DND-41 (cell line): ENCODE measurements around the gene PKNOX1.
"Not testable (repeated sequence)": the region's sequence is repeated elsewhere in the genome, so short reads cannot be mapped to it uniquely, and the experiment has no call there.

ENCODE experiments used
- ATAC-seq: fragments of 200-7000 bp; cut with Tn5 transposase; 3 replicates; pipeline ENCODE4 v1.9.1; 2021; ENCODE audit warnings: low read depth; ENCODE audit not compliant: insufficient read depth
- DNase-seq: peaks from one replicate; pipeline ENCODE4 v3.0.0-alpha.2; 2020
- H2AFZ ChIP-seq: 2 replicates; pipeline ENCODE4 v1.6.0; 2012; ENCODE audit warnings: low read depth, low read length
- H3K27ac ChIP-seq: 2 replicates; pipeline ENCODE4 v1.5.1; 2012; ENCODE audit warnings: low read length, inconsistent platforms
- H3K27me3 ChIP-seq: fragments of 200-600 bp; sonication (generic); 2 replicates; pipeline ENCODE4 v1.6.0; 2012; ENCODE audit warnings: low read length, mild to moderate bottlenecking, inconsistent platforms; ENCODE audit not compliant: insufficient read depth, poor library complexity
- H3K36me3 ChIP-seq: 2 replicates; pipeline ENCODE4 v1.5.1; 2012; ENCODE audit warnings: low read length, inconsistent platforms; ENCODE audit not compliant: insufficient read depth
- H3K4me1 ChIP-seq: 2 replicates; pipeline ENCODE4 v1.5.1; 2012; ENCODE audit warnings: mild to moderate bottlenecking, low read length; ENCODE audit not compliant: insufficient read depth
- H3K4me2 ChIP-seq: 2 replicates; pipeline ENCODE4 v1.6.0; 2012; ENCODE audit warnings: mild to moderate bottlenecking, moderate library complexity, low read length, inconsistent platforms; ENCODE audit not compliant: insufficient read depth
- H3K4me3 ChIP-seq, 2 experiments: fragments of 200-600 bp in 1 of 2; shearing (Covaris generic) in 1 of 2; 2 replicates each; pipeline ENCODE4 v1.5.1; 2012 to 2016; ENCODE audit warnings: inconsistent platforms in 2 of 2, low read length in 2 of 2, mild to moderate bottlenecking in 2 of 2, low read depth in 1 of 2, moderate library complexity in 1 of 2
- H3K79me2 ChIP-seq: 2 replicates; pipeline ENCODE4 v1.6.0; 2012; ENCODE audit warnings: low read length, inconsistent platforms; ENCODE audit not compliant: insufficient read depth
- H3K9ac ChIP-seq: 2 replicates; pipeline ENCODE4 v1.6.0; 2012; ENCODE audit warnings: low read depth, mild to moderate bottlenecking, inconsistent platforms, low read length, moderate library complexity
- H3K9me3 ChIP-seq: 2 replicates; pipeline ENCODE4 v1.5.1; 2012; ENCODE audit warnings: low read length, moderate library complexity, mild to moderate bottlenecking, inconsistent platforms; ENCODE audit not compliant: insufficient read depth, severe bottlenecking
- H4K20me1 ChIP-seq: 2 replicates; pipeline ENCODE4 v1.6.0; 2012; ENCODE audit warnings: low read length; ENCODE audit not compliant: insufficient read depth
- EZH2 ChIP-seq: IDR thresholded peaks from 3 replicates; pipeline ENCODE4 v1.6.1; 2012; ENCODE audit warnings: borderline replicate concordance, low read depth, mild to moderate bottlenecking, moderate library complexity, low read length, inconsistent platforms; ENCODE audit not compliant: severe bottlenecking
- TF ChIP-seq, protein P1 (sequence below): IDR thresholded peaks from 2 replicates; pipeline ENCODE4 v1.5.1; 2012; ENCODE audit warnings: borderline replicate concordance, low read length, moderate library complexity, mild to moderate bottlenecking; ENCODE audit not compliant: poor library complexity, severe bottlenecking; ENCODE audit errors: extremely low read depth

Gene PKNOX1

DNA sequence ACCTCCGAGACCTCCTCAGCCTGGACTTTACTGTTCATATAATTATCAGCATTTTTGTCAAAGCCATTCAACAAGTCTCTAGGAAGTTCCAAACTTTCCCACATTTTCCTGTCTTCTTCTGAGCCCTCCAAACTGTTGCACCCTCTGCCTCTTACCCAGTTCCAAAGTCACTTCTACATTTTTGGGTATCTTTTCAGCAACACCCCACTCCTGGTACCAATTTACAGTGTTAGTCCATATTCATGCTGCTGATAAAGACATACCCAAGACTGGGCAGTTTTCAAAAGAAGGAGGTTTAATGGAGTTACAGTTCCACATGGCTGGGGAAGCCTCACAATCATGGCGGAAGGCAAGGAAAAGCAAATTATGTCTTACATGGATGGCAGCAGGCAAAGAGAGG is 25.7 kb downstream of the PKNOX1 start:
- not testable (repeated sequence) for H3K27me3 ChIP-seq, H3K4me3 ChIP-seq, H3K4me2 ChIP-seq, H4K20me1 ChIP-seq, H3K27ac ChIP-seq, DNase-seq, H3K4me1 ChIP-seq, H3K9ac ChIP-seq, ATAC-seq, H2AFZ ChIP-seq
- Histone ChIP-seq H3K9me3 (peaks cover 20% of the 10 kb centered on the region), H3K36me3 (peaks cover 18% of the 10 kb centered on the region), H3K79me2 (peaks cover 12% of the 10 kb centered on the region)

DNA sequence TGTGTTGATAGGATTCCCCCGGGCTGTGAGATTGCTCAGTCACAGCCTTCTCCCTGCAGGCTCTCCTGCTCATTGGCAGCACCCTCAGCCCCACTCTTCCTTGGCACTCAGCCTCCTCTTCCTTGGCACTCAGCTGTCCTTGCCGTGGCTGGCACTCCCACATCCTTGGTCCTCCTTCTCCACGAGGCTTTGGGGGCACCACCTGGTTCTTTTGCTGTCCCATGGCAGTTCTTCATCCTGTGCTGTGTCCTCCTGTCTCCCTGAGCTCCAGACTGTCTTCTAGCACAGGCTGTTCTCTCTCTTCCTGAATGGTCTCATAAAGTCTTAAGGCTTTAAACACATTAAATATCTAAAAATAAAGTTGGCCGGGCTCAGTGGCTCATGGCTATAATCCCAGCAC is 27.0 kb downstream of the PKNOX1 start:
- no peak overlapping the region for H3K4me3 ChIP-seq
- H3K27me3 ChIP-seq, result no peaks in the 10 kb centered on the region
- peaks cover 22% of the 10 kb centered on the region for H3K36me3 ChIP-seq
- ATAC-seq (no peak), DNase-seq (no peak)
- peaks cover 20% of the 10 kb centered on the region for H3K9me3 ChIP-seq
- TF ChIP-seq, protein P1, sequence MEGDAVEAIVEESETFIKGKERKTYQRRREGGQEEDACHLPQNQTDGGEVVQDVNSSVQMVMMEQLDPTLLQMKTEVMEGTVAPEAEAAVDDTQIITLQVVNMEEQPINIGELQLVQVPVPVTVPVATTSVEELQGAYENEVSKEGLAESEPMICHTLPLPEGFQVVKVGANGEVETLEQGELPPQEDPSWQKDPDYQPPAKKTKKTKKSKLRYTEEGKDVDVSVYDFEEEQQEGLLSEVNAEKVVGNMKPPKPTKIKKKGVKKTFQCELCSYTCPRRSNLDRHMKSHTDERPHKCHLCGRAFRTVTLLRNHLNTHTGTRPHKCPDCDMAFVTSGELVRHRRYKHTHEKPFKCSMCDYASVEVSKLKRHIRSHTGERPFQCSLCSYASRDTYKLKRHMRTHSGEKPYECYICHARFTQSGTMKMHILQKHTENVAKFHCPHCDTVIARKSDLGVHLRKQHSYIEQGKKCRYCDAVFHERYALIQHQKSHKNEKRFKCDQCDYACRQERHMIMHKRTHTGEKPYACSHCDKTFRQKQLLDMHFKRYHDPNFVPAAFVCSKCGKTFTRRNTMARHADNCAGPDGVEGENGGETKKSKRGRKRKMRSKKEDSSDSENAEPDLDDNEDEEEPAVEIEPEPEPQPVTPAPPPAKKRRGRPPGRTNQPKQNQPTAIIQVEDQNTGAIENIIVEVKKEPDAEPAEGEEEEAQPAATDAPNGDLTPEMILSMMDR, result no peak
- no peak for TF ChIP-seq EZH2
- H3K4me1 ChIP-seq, result no peaks in the 10 kb centered on the region
- H3K79me2 ChIP-seq, result peaks cover 12% of the 10 kb centered on the region
- no peak overlapping the region for H3K9ac ChIP-seq
- 0 out of 2 replicates have a peak overlapping the region, but pooled peaks have one; percentile 18 for H3K27ac ChIP-seq
- no peak overlapping the region for H2AFZ ChIP-seq
- peaks cover 5% of the 10 kb centered on the region; the same call in 1 of the 2 replicates for H4K20me1 ChIP-seq
- no peak overlapping the region for H3K4me2 ChIP-seq

DNA sequence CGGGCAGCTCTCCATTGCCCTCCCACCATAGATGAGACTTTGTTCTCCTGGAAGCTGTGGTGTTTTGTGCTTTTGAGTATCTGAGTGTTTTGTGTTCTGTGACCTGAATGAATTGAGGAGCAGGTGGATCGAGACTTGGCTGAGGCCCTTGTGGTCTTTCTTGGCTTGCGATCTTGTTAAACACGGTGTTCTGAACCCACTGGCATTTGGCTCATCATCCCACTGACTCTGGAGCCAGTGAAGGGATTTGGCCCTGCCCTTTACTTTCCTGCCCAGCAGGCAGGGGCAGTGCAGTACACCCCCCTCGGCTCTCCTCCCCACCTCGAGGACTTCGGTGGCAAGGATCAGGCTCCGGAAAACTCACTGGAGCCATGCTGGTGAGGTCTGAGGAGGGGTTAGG is 30.6 kb downstream of the PKNOX1 start:
- DNase-seq, result no peak
- H3K36me3 ChIP-seq, result peaks cover 48% of the 10 kb centered on the region
- H3K4me2 ChIP-seq, result no peak overlapping the region
- no peaks in the 10 kb centered on the region for H3K27me3 ChIP-seq
- H3K4me3 ChIP-seq, result no peak overlapping the region
- no peak for ATAC-seq
- H3K9ac ChIP-seq, result no peak overlapping the region
- H2AFZ ChIP-seq, result no peak overlapping the region
- peaks cover 9% of the 10 kb centered on the region for H3K79me2 ChIP-seq
- peaks cover 5% of the 10 kb centered on the region; the same call in 1 of the 2 replicates for H4K20me1 ChIP-seq
- TF ChIP-seq, protein P1, result no peak
- H3K4me1 ChIP-seq, result no peaks in the 10 kb centered on the region
- H3K27ac ChIP-seq, result no peak overlapping the region
- peaks cover 4% of the 10 kb centered on the region for H3K9me3 ChIP-seq

DNA sequence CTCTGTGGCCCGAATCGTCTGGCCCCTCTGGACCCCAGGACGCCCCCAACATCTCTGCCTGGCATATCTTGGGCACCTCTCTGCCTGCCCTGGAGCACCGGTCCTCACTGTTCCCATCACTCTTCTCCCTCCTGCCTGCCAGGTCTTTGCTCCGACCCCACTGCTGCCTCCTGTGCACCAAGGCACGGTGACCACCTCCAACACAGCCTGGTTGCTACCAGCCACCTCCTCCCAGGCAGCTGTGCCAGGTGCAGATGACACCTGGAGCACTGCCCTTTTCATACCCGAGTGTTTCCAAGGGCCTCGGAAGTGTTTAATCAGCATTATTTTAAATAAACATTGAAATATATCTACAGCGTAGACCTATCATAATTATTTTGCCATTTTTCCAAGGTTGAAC is 31.3 kb downstream of the PKNOX1 start:
- Histone ChIP-seq H3K79me2 (peaks cover 9% of the 10 kb centered on the region), H3K27me3 (no peaks in the 10 kb centered on the region), H3K27ac (no peak overlapping the region), H3K9me3 (no peaks in the 10 kb centered on the region), H3K4me1 (no peaks in the 10 kb centered on the region), H3K4me3 (no peak overlapping the region), H3K36me3 (peaks cover 48% of the 10 kb centered on the region), H2AFZ (no peak overlapping the region), H3K4me2 (no peak overlapping the region), H4K20me1 (peaks cover 5% of the 10 kb centered on the region; the same call in 1 of the 2 replicates), H3K9ac (no peak overlapping the region)
- TF ChIP-seq, protein P1, result no peak
- TF ChIP-seq EZH2, result no peak
- DNase-seq (no peak), ATAC-seq (no peak)

DNA sequence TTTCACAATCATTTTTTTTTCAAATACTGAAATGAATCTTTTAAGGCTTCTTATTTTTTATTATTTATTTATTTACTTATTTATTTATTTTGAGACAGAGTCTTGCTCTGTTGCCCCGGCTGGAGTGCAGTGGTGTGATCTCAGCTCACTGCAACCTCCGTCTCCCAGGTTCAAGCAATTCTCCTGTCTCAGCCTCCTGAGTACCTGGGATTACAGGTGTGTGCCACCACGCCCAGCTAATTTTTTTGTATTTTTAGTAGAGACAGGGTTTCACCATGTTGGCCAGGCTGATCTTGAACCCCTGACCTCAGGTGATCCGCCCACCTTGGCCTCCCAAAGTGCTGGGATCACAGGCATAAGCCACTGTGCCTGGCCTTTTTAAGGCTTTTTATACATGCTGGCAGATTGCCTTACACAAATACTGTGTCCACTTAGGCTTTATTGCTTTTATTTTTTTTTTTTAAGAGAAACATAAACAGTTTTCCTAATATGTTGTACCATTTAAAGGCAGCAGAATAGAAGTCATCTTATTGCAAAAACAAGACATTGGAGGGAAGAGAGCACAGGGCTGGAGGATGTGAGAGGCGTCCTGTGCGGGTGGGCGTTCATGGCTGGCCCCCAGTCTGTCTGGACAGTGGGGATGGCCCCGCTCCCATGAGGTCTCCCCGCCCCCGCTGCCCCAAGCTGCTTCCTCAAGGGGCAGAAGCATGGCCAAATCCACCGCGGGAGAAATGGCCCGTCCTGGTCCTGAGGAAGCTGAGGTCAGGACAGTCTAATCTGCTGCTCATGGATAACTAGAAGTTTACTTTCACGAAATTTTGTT is 31.9 kb downstream of the PKNOX1 start:
- not testable (repeated sequence) for H3K9ac ChIP-seq, H3K27me3 ChIP-seq, H3K4me2 ChIP-seq, DNase-seq, H3K79me2 ChIP-seq, H3K4me1 ChIP-seq, ATAC-seq, H3K27ac ChIP-seq, H3K4me3 ChIP-seq, H4K20me1 ChIP-seq, H3K9me3 ChIP-seq, H2AFZ ChIP-seq
- H3K36me3 ChIP-seq, result peaks cover 49% of the 10 kb centered on the region
